LNCaP clone FGC (cell line): ENCODE measurements around the gene IL21R.

Experiments
- DNase-seq: peaks from one replicate; pipeline ENCODE4 v3.0.0-alpha.2; 2011; ENCODE audit warnings: low read depth
- H3K4me3 ChIP-seq: 2 replicates; pipeline ENCODE4 v1.5.1; 2011; ENCODE audit warnings: mild to moderate bottlenecking, low read depth, low read length, control low read depth
- TF ChIP-seq, protein P1 (sequence below): IDR thresholded peaks from 2 replicates; pipeline ENCODE4 v1.5.1; 2012; ENCODE audit warnings: mild to moderate bottlenecking; ENCODE audit not compliant: control insufficient read depth, insufficient read depth; ENCODE audit errors: extremely low read depth

The IL21R gene

DNA sequence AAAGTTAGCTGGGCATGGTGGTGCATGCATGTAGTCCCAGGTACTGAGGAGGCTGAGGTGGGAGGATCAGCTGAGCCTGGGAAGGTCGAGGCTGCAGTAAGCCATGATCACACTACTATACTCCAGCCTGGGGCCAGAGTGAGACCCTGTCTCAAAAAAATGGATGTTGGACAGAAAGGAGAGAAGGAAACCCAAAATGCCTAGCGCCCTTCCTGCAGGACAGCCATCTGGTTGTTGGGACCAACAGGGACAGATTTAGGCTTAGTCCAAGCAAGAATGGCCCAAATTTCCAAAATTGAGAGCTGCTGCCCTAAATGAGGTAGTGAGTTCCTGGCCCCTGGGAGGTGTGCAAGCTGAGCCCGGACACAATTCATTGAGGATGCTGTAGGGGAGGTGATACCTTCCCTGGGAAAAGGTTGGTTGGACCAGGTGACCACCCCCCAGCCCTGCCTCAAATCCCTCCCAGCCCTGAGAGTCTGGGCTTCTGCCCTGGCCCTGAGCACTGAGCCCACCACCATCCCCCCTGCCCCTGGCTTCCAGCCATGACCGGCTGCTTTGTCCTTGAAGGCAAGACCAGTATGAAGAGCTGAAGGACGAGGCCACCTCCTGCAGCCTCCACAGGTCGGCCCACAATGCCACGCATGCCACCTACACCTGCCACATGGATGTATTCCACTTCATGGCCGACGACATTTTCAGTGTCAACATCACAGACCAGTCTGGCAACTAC is 35.1 kb downstream of the IL21R start:
- TF ChIP-seq, protein P1, sequence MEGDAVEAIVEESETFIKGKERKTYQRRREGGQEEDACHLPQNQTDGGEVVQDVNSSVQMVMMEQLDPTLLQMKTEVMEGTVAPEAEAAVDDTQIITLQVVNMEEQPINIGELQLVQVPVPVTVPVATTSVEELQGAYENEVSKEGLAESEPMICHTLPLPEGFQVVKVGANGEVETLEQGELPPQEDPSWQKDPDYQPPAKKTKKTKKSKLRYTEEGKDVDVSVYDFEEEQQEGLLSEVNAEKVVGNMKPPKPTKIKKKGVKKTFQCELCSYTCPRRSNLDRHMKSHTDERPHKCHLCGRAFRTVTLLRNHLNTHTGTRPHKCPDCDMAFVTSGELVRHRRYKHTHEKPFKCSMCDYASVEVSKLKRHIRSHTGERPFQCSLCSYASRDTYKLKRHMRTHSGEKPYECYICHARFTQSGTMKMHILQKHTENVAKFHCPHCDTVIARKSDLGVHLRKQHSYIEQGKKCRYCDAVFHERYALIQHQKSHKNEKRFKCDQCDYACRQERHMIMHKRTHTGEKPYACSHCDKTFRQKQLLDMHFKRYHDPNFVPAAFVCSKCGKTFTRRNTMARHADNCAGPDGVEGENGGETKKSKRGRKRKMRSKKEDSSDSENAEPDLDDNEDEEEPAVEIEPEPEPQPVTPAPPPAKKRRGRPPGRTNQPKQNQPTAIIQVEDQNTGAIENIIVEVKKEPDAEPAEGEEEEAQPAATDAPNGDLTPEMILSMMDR = no peak
- DNase-seq = no peak
- no peak overlapping the region for H3K4me3 ChIP-seq

DNA sequence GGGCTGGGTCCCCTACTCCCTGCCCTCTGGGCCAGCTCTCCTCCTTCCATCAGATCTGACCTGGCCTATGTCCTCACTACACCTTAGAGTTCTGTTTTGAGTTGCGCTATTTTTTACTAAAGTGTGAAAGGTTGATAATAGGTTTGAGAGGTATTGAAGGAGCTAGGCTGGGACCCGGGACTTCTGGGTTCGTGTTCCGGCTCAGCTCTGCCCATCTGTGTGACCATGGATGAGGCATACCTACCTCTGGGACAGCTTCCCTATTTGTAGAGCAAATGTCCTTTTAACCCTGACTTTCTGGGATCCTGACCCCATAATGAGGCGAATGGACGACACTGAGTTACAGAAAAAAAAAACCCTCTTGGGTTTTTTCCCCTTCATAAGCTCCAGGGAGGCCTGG is 36.0 kb downstream of the IL21R start:
- TF ChIP-seq, protein P1 = no peak
- H3K4me3 ChIP-seq = no peak overlapping the region
- no peak for DNase-seq

DNA sequence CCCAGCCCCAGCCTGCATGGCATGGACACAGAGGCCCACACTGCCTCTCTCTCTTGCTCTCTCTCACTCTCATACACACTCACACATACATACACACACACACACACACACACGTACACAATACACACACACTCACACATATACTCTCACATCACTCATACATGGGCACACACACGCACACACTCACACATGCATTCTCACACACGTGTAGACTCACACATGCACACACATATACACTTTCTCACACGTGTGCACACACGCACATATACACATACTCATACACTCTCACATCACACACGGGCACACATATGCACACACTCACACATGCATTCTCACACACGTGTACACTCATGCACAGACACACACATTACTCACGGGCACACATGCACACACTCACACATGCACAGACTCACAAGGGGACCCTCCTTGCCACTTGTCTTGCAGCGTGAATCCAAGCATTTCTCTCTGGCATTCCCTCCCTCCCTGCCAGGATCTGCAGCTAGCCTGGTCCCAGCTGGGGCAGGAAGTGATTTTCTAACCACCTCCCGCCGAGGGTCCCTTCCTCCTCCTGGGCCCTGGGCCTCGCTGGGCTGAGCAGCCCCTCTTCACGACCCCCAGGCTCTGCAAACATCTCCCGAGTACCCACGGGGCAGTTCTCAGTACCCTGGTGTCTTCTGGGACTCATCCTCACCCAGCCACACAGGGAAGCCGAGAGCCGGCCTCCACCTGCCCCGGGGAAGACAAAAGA is 37.5 kb downstream of the IL21R start:
- TF ChIP-seq, protein P1 = no peak
- no peak for DNase-seq

DNA sequence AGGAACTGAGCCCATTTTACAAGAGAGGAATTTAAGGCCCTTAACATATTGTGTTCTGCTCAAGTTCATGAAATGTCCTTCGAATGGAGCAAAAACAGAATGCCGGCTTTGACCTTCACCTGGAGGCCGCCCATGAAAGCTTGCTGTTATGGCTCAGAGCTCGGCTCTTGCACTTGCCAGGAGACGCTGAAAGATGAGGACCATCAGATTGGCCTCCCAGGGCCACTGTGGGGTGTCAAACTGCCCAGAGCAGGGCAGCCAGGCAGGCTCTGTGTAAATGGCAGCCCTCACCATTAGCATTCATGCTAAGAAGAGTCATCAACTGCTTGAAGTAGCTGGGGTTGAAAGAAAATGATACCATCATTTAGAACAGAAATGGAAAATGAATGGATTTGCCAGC is 39.3 kb downstream of the IL21R start:
- H3K4me3 ChIP-seq = no peak overlapping the region
- TF ChIP-seq, protein P1 = no peak
- no peak for DNase-seq

More for the DNA sequence above, 37.5 kb downstream of the IL21R start:
- H3K4me3 ChIP-seq = no peak overlapping the region

DNA sequence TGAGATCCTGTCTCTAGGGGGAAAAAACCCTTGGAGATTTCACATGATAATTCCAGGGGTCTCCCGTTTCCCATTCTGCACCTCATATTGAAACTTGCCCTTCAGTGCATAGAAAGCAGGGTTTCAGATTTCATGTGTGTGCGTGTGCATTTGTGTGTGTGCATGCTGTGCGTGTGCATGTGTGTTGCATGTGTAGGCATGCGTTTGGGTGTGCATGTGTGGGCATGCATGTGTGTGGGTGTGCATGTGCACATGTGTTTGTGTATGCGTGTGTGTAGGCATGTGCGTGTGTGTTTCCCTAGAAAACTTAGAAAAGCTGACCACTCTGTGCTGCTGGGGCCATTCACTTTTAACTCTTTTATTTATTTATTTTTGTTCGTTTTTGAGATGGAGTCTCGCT is 40.0 kb downstream of the IL21R start:
- DNase-seq = no peak
- TF ChIP-seq, protein P1 = no peak
- no peak overlapping the region for H3K4me3 ChIP-seq

DNA sequence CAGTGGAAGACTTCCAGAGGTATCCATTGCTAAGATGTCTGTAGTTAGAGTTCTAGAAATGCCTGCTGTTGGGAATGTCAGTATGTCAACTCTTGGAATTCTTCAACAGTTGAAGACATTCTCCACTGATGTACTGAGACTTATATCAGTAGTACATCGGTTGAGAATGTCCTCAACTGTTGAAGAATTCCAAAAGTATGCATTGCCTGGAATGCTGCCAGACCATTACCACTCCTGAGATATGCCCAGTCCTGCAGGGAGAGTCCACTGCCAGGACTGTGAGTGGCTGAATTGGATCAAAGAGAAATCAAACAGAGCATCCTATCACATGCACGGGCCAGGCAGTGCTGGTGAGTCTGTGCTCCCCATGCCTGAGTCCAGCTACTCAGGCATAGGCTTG is 42.0 kb downstream of the IL21R start:
- no peak for DNase-seq
- no peak overlapping the region for H3K4me3 ChIP-seq
- TF ChIP-seq, protein P1 = no peak

DNA sequence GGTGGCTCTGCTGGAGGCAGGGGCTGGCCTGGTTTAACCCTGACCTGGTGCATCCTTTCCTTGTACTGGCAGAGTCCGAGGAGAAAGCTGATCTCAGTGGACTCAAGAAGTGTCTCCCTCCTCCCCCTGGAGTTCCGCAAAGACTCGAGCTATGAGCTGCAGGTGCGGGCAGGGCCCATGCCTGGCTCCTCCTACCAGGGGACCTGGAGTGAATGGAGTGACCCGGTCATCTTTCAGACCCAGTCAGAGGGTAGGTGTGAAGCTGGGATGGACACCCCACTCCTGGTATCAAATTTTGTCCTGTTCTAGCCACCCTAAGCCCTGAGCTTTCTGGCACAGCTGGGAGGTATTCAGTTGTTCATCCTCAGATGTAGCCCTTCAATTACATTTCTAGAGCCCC is 42.5 kb downstream of the IL21R start:
- TF ChIP-seq, protein P1 = no peak
- DNase-seq = no peak
- no peak overlapping the region for H3K4me3 ChIP-seq
